Renal cortical epithelial cell (primary cell): Measurements from ENCODE around the gene PIGT. TPM values are rescaled to one million over a fixed set of nuclear protein-coding genes. Genes with fewer than 3 reads are reported as not detected.

Experiments used
- DNase-seq: peaks from one replicate; pipeline ENCODE4 v3.0.0-alpha.2; 2011; ENCODE audit warnings: low read depth
- total RNA-seq: library from RNA; depleted of rRNA; stranded (reverse); fragments of >200 nt; gene quantifications from 2 replicates; pipeline ENCODE4 v1.2.3, GENCODE V29; 2014

Gene PIGT
- total RNA-seq, 1 donor from 2014 or later: 32.9 TPM

GRCh38 chr20:45427236-45428149, 11.6 kb downstream of the PIGT start:
- DNase-seq: no peak

GRCh38 chr20:45429618-45430017, 13.7 kb downstream of the PIGT start:
- DNase-seq: no peak

GRCh38 chr20:45432294-45432693, 16.4 kb downstream of the PIGT start:
- DNase-seq: no peak

- DNase-seq: peak; percentile 7
Observed at GRCh38 chr20:45433316-45433715, 17.4 kb downstream of the PIGT start.

- DNase-seq: no peak
Observed at GRCh38 chr20:45433976-45434375, 18.0 kb downstream of the PIGT start.

GRCh38 chr20:45436732-45437485, 21.0 kb downstream of the PIGT start:
- DNase-seq: peak; percentile 49

- no peak for DNase-seq
Observed at GRCh38 chr20:45440424-45440823, 24.5 kb downstream of the PIGT start.

GRCh38 chr20:45440891-45441685, 25.1 kb downstream of the PIGT start:
- DNase-seq: no peak

- DNase-seq: no peak
Observed at GRCh38 chr20:45441746-45442145, 25.8 kb downstream of the PIGT start.

GRCh38 chr20:45444050-45444449, 28.1 kb downstream of the PIGT start:
- DNase-seq: no peak

GRCh38 chr20:45445805-45446562, 30.0 kb downstream of the PIGT start:
- DNase-seq: no peak

- peak; percentile 18 for DNase-seq
Observed at GRCh38 chr20:45448270-45448669, 32.3 kb downstream of the PIGT start.

GRCh38 chr20:45449528-45449927, 33.6 kb downstream of the PIGT start:
- no peak for DNase-seq

- peak; percentile 80 for DNase-seq
Observed at GRCh38 chr20:45450097-45450818, 34.3 kb downstream of the PIGT start.

- DNase-seq: no peak
Observed at GRCh38 chr20:45452238-45452637, 36.3 kb downstream of the PIGT start.

GRCh38 chr20:45452772-45453691, 37.1 kb downstream of the PIGT start:
- no peak for DNase-seq

GRCh38 chr20:45456632-45457031, 40.7 kb downstream of the PIGT start:
- peak; percentile 47 for DNase-seq

- DNase-seq: peak; percentile 13
Observed at GRCh38 chr20:45459606-45460005, 43.7 kb downstream of the PIGT start.

- peak; percentile 77 for DNase-seq
Observed at GRCh38 chr20:45461225-45461624, 45.3 kb downstream of the PIGT start.
